Neural progenitor cell (in vitro differentiated cells): ENCODE measurements around the gene ARFRP1. TPM values are rescaled to one million over a fixed set of nuclear protein-coding genes. Genes with fewer than 3 reads are reported as not detected.
A peak's percentile ranks its signal among the peaks of the same experiment; 100 is the strongest.

ENCODE experiments used
- DNase-seq: peaks from one replicate; pipeline ENCODE4 v3.0.0-alpha.2; 2016; ENCODE audit warnings: low spot score
- H2AFZ ChIP-seq: fragments of 200-600 bp; sonication (generic); replicated peaks from 2 replicates; pipeline ENCODE4 v1.6.1; 2016; ENCODE audit warnings: antibody characterized with exemption
- H3F3A ChIP-seq: fragments of 200-600 bp; sonication (generic); 2 replicates; pipeline ENCODE4 v1.6.1; 2016; ENCODE audit warnings: antibody characterized with exemption, low read depth
- H3K27ac ChIP-seq: fragments of 200-600 bp; sonication (generic); 2 replicates; pipeline ENCODE4 v1.5.1; 2016; ENCODE audit warnings: mild to moderate bottlenecking
- H3K27me3 ChIP-seq: fragments of 200-600 bp; sonication (generic); 2 replicates; pipeline ENCODE4 v1.6.1; 2016; ENCODE audit warnings: mild to moderate bottlenecking, moderate library complexity
- H3K36me3 ChIP-seq: fragments of 200-600 bp; sonication (generic); 2 replicates; pipeline ENCODE4 v1.5.1; 2016
- H3K4me1 ChIP-seq: fragments of 200-600 bp; sonication (generic); 2 replicates; pipeline ENCODE4 v1.6.1; 2016; ENCODE audit warnings: mixed run types
- H3K4me2 ChIP-seq: fragments of 200-600 bp; sonication (generic); 2 replicates; pipeline ENCODE4 v1.6.1; 2016
- H3K4me3 ChIP-seq: fragments of 200-600 bp; sonication (generic); 2 replicates; pipeline ENCODE4 v1.5.1; 2016
- H3K79me2 ChIP-seq: fragments of 200-600 bp; sonication (generic); 2 replicates; pipeline ENCODE4 v1.6.1; 2016; ENCODE audit warnings: low read depth
- H3K9ac ChIP-seq: fragments of 200-600 bp; sonication (generic); 2 replicates; pipeline ENCODE4 v1.6.1; 2016
- H3K9me3 ChIP-seq: fragments of 200-600 bp; sonication (generic); 2 replicates; pipeline ENCODE4 v1.5.1; 2016; ENCODE audit warnings: low read depth
- H4K20me1 ChIP-seq: fragments of 200-600 bp; sonication (generic); 2 replicates; pipeline ENCODE4 v1.6.1; 2016; ENCODE audit warnings: low read depth
- H3K27ac Mint-ChIP-seq: 3 replicates; pipeline ENCODE4 v1.8.0; 2021; ENCODE audit warnings: mixed read lengths
- H3K27me3 Mint-ChIP-seq: 2 replicates; pipeline ENCODE4 v1.8.0; 2022; ENCODE audit warnings: low read depth, mild to moderate bottlenecking, inconsistent platforms, moderate library complexity, mixed read lengths; ENCODE audit not compliant: insufficient read depth
- H3K36me3 Mint-ChIP-seq: 3 replicates; pipeline ENCODE4 v1.8.0; 2021; ENCODE audit warnings: mixed read lengths
- H3K4me1 Mint-ChIP-seq: 3 replicates; pipeline ENCODE4 v1.8.0; 2021; ENCODE audit warnings: mixed read lengths
- H3K4me3 Mint-ChIP-seq: 3 replicates; pipeline ENCODE4 v1.8.0; 2021; ENCODE audit warnings: mild to moderate bottlenecking, moderate library complexity, mixed read lengths
- H3K9me3 Mint-ChIP-seq: 3 replicates; pipeline ENCODE4 v1.8.0; 2020; ENCODE audit warnings: mixed read lengths
- CTCF ChIP-seq: fragments of 200-600 bp; sonication (generic); IDR thresholded peaks from 2 replicates; pipeline ENCODE4 v1.5.1; 2017; ENCODE audit warnings: antibody characterized with exemption, mild to moderate bottlenecking
- EZH2 ChIP-seq: fragments of 200-600 bp; sonication (generic); IDR thresholded peaks from 2 replicates; pipeline ENCODE4 v1.6.1; 2017; ENCODE audit warnings: antibody characterized with exemption, mild to moderate bottlenecking, moderate library complexity
- EZH2phosphoT487 ChIP-seq: fragments of 200-600 bp; sonication (generic); IDR thresholded peaks from 2 replicates; pipeline ENCODE4 v1.6.1; 2017; ENCODE audit warnings: antibody characterized with exemption
- total RNA-seq: library from RNA; depleted of rRNA; stranded (reverse); fragments of >200 nt; gene quantifications from 2 replicates; pipeline ENCODE4 v1.2.3, GENCODE V29; 2015; ENCODE audit warnings: low replicate concordance

Gene ARFRP1
- total RNA-seq, 1 donor from 2014 or later: 18.3 TPM

- Mint-ChIP-seq H3K9me3 (no peaks in the 10 kb centered on the region), H3K36me3 (peaks cover 22% of the 10 kb centered on the region), H3K4me3 (peak overlapping the region; percentile 92), H3K4me1 (peaks cover 22% of the 10 kb centered on the region), H3K27me3 (peaks cover 5% of the 10 kb centered on the region), H3K27ac (no peak overlapping the region)
- no peaks in the 10 kb centered on the region for H3K9me3 ChIP-seq
- peaks cover 22% of the 10 kb centered on the region for H4K20me1 ChIP-seq
- peaks cover 6% of the 10 kb centered on the region for H3K4me1 ChIP-seq
- H3K4me2 ChIP-seq: peak overlapping the region; percentile 100
- H3K4me3 ChIP-seq: peak overlapping the region; percentile 79
- peaks cover 5% of the 10 kb centered on the region for H3K36me3 ChIP-seq
- no peaks in the 10 kb centered on the region for H3F3A ChIP-seq
- no peak for TF ChIP-seq EZH2phosphoT487
- no peak for TF ChIP-seq EZH2
- TF ChIP-seq CTCF: no peak
- peaks cover 52% of the 10 kb centered on the region for H3K79me2 ChIP-seq
- no peak overlapping the region for H3K27ac ChIP-seq
- no peak overlapping the region for H3K9ac ChIP-seq
- no peak overlapping the region for H2AFZ ChIP-seq
- no peak for DNase-seq
- H3K27me3 ChIP-seq: no peaks in the 10 kb centered on the region
These were observed 1.6 kb downstream of the ARFRP1 start for GRCh38 chr20:63706027-63706695.

- H3K4me1 Mint-ChIP-seq: peaks cover 20% of the 10 kb centered on the region
- Histone ChIP-seq H3K36me3 (peaks cover 2% of the 10 kb centered on the region), H3K27me3 (no peaks in the 10 kb centered on the region), H3K4me2 (no peak overlapping the region), H3K9ac (no peak overlapping the region), H3K79me2 (peaks cover 45% of the 10 kb centered on the region), H3K4me1 (peaks cover 6% of the 10 kb centered on the region), H3F3A (no peaks in the 10 kb centered on the region), H3K27ac (no peak overlapping the region), H3K9me3 (no peaks in the 10 kb centered on the region), H3K4me3 (no peak overlapping the region), H2AFZ (no peak overlapping the region), H4K20me1 (peaks cover 22% of the 10 kb centered on the region)
- H3K27me3 Mint-ChIP-seq: peaks cover 5% of the 10 kb centered on the region
- peak overlapping the region; percentile 92 for H3K4me3 Mint-ChIP-seq
- no peaks in the 10 kb centered on the region for H3K9me3 Mint-ChIP-seq
- H3K36me3 Mint-ChIP-seq: peaks cover 15% of the 10 kb centered on the region
- H3K27ac Mint-ChIP-seq: no peak overlapping the region
- TF ChIP-seq CTCF: no peak
- no peak for TF ChIP-seq EZH2phosphoT487
- TF ChIP-seq EZH2: no peak
- no peak for DNase-seq
These were observed 2.3 kb downstream of the ARFRP1 start for GRCh38 chr20:63705232-63706026.

- peaks cover 18% of the 10 kb centered on the region for H3K4me1 Mint-ChIP-seq
- no peak overlapping the region for H2AFZ ChIP-seq
- H3F3A ChIP-seq: no peaks in the 10 kb centered on the region
- H3K36me3 Mint-ChIP-seq: peaks cover 12% of the 10 kb centered on the region
- no peak overlapping the region for H3K27ac Mint-ChIP-seq
- peak overlapping the region; percentile 38 for H3K4me3 Mint-ChIP-seq
- H4K20me1 ChIP-seq: peaks cover 22% of the 10 kb centered on the region
- peaks cover 6% of the 10 kb centered on the region for H3K4me1 ChIP-seq
- no peak overlapping the region for H3K4me3 ChIP-seq
- peaks cover 38% of the 10 kb centered on the region for H3K79me2 ChIP-seq
- no peaks in the 10 kb centered on the region for H3K9me3 ChIP-seq
- no peak for TF ChIP-seq EZH2phosphoT487
- no peak for TF ChIP-seq CTCF
- TF ChIP-seq EZH2: no peak
- no peak overlapping the region for H3K27ac ChIP-seq
- H3K4me2 ChIP-seq: no peak overlapping the region
- H3K27me3 Mint-ChIP-seq: peaks cover 5% of the 10 kb centered on the region
- H3K27me3 ChIP-seq: no peaks in the 10 kb centered on the region
- no peak for DNase-seq
- no peak overlapping the region for H3K9ac ChIP-seq
- H3K36me3 ChIP-seq: no peaks in the 10 kb centered on the region
- no peaks in the 10 kb centered on the region for H3K9me3 Mint-ChIP-seq
These were observed 3.0 kb downstream of the ARFRP1 start for GRCh38 chr20:63704749-63705117.
